Activated naive CD8-positive, alpha-beta T cell treated with anti-CD3 and anti-CD28 coated beads for 36 hours (primary cell): Measurements from ENCODE around the gene UBE2F. TPM values are rescaled to one million over a fixed set of nuclear protein-coding genes. Genes with fewer than 3 reads are reported as not detected.
A peak's percentile ranks its signal among the peaks of the same experiment; 100 is the strongest.
"Not testable (repeated sequence)": the region's sequence is repeated elsewhere in the genome, so short reads cannot be mapped to it uniquely, and the experiment has no call there.

ENCODE experiments used
- DNase-seq: peaks from one replicate; pipeline ENCODE4 v3.0.0; 2021
- H3K27ac Mint-ChIP-seq: one replicate; pipeline ENCODE4 v1.8.0; 2022; ENCODE audit warnings: mild to moderate bottlenecking, moderate library complexity, mixed read lengths
- H3K27me3 Mint-ChIP-seq: one replicate; pipeline ENCODE4 v1.8.0; 2022; ENCODE audit warnings: mild to moderate bottlenecking, mixed read lengths
- H3K36me3 Mint-ChIP-seq: one replicate; pipeline ENCODE4 v1.8.0; 2021; ENCODE audit warnings: mild to moderate bottlenecking, mixed read lengths
- H3K4me1 Mint-ChIP-seq: one replicate; pipeline ENCODE4 v1.8.0; 2021; ENCODE audit warnings: mixed read lengths
- H3K4me3 Mint-ChIP-seq: one replicate; pipeline ENCODE4 v1.8.0; 2022; ENCODE audit warnings: mild to moderate bottlenecking, moderate library complexity, mixed read lengths
- H3K9me3 Mint-ChIP-seq: one replicate; pipeline ENCODE4 v1.8.0; 2022; ENCODE audit warnings: mixed read lengths
- total RNA-seq, 2 experiments: library from RNA; stranded (reverse); gene quantifications; one replicate each; pipeline ENCODE4 v1.2.3, GENCODE V29; 2021

The UBE2F gene
- total RNA-seq, 2 experiments from 2014 or later, result 57.9 to 58.9 TPM

DNA sequence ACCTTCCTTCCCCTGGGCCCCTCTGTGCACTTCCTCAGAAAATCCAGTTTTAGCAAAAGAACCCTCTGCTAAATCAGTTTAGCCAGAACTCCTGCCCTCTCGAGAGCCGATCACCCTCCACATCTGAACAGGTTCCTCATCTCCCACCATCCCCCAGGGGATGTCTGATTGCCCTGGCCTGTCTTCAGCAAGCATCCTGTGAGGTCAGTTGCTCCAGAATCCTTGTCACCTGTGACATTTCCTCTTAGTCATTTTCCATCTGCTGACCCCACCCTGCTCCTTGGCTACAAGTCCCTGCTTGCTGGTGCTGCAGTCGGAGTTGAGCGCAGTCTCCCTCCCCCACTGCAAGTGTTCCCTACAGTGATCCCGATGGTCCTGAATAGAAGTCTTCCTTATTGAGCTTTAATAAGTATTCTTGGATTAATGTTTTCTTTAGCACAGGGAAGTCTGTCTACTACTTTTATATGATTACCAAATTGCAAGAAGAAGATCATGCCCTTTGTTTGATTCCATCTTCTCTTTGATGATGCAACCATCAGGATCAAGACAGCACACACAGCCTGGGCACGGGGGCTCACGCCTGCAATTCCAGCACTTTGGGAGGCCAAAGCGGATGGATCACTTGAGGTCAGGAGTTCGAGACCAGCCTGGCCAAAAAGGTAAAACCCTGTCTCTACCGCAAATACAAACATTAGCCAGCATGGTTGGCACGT is 30.9 kb upstream of the UBE2F start:
- Mint-ChIP-seq H3K9me3 (no peaks in the 10 kb centered on the region), H3K4me3 (no peak overlapping the region), H3K27ac (no peak overlapping the region), H3K27me3 (peaks cover 5% of the 10 kb centered on the region), H3K4me1 (peaks cover 12% of the 10 kb centered on the region), H3K36me3 (peaks cover 4% of the 10 kb centered on the region)
- no peak for DNase-seq

GRCh38 chr2:237939251-237939650 is 27.6 kb upstream of the UBE2F start:
- no peak for DNase-seq
- Mint-ChIP-seq H3K4me1 (peaks cover 24% of the 10 kb centered on the region), H3K4me3 (no peak overlapping the region), H3K27me3 (no peaks in the 10 kb centered on the region), H3K9me3 (peaks cover under 1% of the 10 kb centered on the region), H3K27ac (no peak overlapping the region), H3K36me3 (peaks cover 2% of the 10 kb centered on the region)

DNA sequence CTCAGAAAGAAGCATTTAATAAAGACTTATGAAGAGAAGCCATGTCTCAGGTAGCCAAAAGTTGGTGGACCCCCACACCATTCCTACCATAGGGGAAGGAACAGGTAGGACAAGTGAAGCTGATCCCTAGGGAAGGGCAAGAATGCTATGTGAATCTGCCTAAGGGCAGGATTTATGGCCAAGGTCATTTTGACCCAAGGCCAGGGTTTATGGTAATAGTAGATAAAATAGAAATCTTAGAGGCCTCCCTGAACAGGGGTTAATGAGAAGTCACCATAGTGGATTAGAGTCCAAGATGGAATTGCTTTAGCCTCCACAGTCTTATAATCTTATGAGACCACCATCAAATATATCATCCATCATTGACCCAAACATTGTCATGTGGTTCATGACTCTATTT is 26.0 kb upstream of the UBE2F start:
- Mint-ChIP-seq H3K27me3 (no peaks in the 10 kb centered on the region), H3K27ac (no peak overlapping the region), H3K4me3 (no peak overlapping the region), H3K4me1 (peaks cover 22% of the 10 kb centered on the region), H3K36me3 (peaks cover 4% of the 10 kb centered on the region), H3K9me3 (peaks cover 5% of the 10 kb centered on the region)
- no peak for DNase-seq

DNA sequence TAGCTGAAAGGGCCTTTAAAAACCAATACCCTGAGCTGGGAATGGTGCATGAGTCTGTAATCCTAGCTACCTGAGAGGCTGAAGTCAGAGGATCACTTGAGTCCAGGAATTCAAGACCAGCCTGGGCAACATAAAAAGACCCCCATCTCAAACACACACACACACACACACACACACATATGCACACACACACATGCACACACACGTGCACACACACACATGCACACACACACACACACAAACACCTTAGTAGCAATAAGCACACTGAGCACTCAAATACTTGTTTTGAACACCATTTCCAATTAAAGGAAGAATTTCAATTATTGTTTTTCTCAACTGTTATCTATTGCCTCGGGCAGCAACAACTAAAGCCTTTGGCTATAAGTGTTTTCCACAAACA is 25.6 kb upstream of the UBE2F start:
- Mint-ChIP-seq H3K36me3 (peaks cover 7% of the 10 kb centered on the region), H3K27me3 (no peaks in the 10 kb centered on the region), H3K9me3 (peaks cover 8% of the 10 kb centered on the region), H3K4me1 (peaks cover 26% of the 10 kb centered on the region), H3K27ac (no peak overlapping the region), H3K4me3 (no peak overlapping the region)
- no peak for DNase-seq

GRCh38 chr2:237942513-237942899 is 24.3 kb upstream of the UBE2F start:
- H3K4me3 Mint-ChIP-seq, result no peak overlapping the region
- peaks cover 26% of the 10 kb centered on the region for H3K4me1 Mint-ChIP-seq
- H3K36me3 Mint-ChIP-seq, result peaks cover 8% of the 10 kb centered on the region

GRCh38 chr2:237943395-237944094 is 23.3 kb upstream of the UBE2F start:
- H3K27ac Mint-ChIP-seq, result no peak overlapping the region
- H3K9me3 Mint-ChIP-seq, result peaks cover 15% of the 10 kb centered on the region
- H3K4me1 Mint-ChIP-seq, result peaks cover 26% of the 10 kb centered on the region
- H3K36me3 Mint-ChIP-seq, result peaks cover 8% of the 10 kb centered on the region
- no peaks in the 10 kb centered on the region for H3K27me3 Mint-ChIP-seq
- H3K4me3 Mint-ChIP-seq, result no peak overlapping the region
- no peak for DNase-seq

More at GRCh38 chr2:237942513-237942899, 24.3 kb upstream of the UBE2F start:
- Mint-ChIP-seq H3K9me3 (peaks cover 15% of the 10 kb centered on the region), H3K27ac (peak overlapping the region; percentile 72), H3K27me3 (no peaks in the 10 kb centered on the region)
- DNase-seq, result no peak

GRCh38 chr2:237944302-237944701 is 22.5 kb upstream of the UBE2F start:
- no peak for DNase-seq
- H3K4me1 Mint-ChIP-seq, result peaks cover 26% of the 10 kb centered on the region
- no peak overlapping the region for H3K4me3 Mint-ChIP-seq
- H3K27me3 Mint-ChIP-seq, result no peaks in the 10 kb centered on the region
- peaks cover 8% of the 10 kb centered on the region for H3K36me3 Mint-ChIP-seq
- H3K9me3 Mint-ChIP-seq, result peaks cover 15% of the 10 kb centered on the region
- H3K27ac Mint-ChIP-seq, result no peak overlapping the region

DNA sequence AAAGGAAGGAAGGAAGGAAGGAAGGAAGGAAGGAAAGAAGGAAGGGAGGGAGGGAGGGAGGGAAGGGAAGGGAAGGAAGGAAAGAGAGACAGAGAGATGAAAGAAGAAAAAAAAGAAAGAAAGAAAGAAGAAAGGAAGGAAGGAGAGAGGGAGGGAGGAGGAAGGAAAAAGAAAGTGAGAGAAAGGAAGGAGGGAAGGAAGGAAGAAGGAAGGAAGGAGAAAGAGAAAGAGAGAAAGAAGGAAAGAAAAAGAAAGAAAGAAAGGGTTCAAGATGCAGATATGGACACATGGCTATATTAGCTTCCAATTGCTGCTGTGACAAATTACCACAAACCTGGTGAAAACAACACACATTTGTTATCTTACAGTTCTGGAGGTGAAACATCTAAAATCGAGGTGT is 20.4 kb upstream of the UBE2F start:
- Mint-ChIP-seq H3K27me3 (no peaks in the 10 kb centered on the region), H3K4me1 (peaks cover 21% of the 10 kb centered on the region), H3K9me3 (peaks cover 15% of the 10 kb centered on the region), H3K4me3 (no peak overlapping the region), H3K36me3 (peaks cover 8% of the 10 kb centered on the region), H3K27ac (no peak overlapping the region)
- no peak for DNase-seq

DNA sequence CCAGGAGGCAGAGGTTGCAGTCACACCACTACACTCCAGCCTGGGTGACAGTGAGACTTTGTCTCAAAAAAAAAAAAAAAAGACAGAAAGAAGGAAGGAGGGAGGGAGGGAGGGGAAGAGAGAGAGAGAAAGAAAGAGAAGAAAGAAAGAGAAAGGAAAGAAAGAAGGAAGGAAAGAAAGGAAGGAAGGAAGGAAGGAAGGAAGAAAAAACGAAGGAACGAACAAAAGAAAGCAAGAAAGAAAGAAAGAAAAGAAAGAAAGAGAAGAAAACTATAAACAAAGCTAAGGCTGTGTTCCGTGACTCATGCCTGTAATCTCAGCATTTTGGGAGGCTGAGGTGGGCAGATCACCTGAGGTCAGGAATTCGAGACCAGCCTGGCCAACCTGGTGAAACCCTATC is 15.5 kb upstream of the UBE2F start:
- H3K4me1 Mint-ChIP-seq, H3K9me3 Mint-ChIP-seq, H3K4me3 Mint-ChIP-seq, H3K27me3 Mint-ChIP-seq, DNase-seq, H3K36me3 Mint-ChIP-seq, H3K27ac Mint-ChIP-seq: not testable (repeated sequence)

GRCh38 chr2:237951878-237952277 is 14.9 kb upstream of the UBE2F start:
- no peak overlapping the region for H3K4me3 Mint-ChIP-seq
- no peak overlapping the region for H3K27ac Mint-ChIP-seq
- peaks cover 2% of the 10 kb centered on the region for H3K4me1 Mint-ChIP-seq
- no peaks in the 10 kb centered on the region for H3K36me3 Mint-ChIP-seq
- peaks cover 4% of the 10 kb centered on the region for H3K9me3 Mint-ChIP-seq
- DNase-seq, result no peak
- peaks cover 11% of the 10 kb centered on the region for H3K27me3 Mint-ChIP-seq

DNA sequence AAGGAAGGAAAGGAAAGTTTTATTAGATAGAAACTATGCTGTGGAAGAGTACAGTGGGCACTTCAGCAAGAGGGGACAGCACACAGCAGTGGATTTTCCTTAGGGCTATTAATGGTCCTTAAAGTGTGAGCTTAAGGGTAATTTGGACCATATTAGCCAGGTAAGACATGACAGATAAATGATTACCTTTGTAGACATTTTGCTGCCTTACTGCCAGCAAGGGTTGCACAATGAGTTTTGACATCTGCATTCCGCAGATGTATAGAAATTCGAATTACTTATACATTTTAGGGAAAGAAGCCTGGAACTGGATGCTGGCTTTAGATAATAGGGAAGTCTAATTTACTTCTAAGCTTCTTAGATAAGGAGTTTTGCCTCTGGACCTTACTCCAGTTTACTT is 14.0 kb upstream of the UBE2F start:
- H3K9me3 Mint-ChIP-seq, result no peaks in the 10 kb centered on the region
- H3K27me3 Mint-ChIP-seq, result peaks cover 21% of the 10 kb centered on the region
- peaks cover 3% of the 10 kb centered on the region for H3K4me1 Mint-ChIP-seq
- H3K4me3 Mint-ChIP-seq, result no peak overlapping the region
- no peak for DNase-seq
- no peaks in the 10 kb centered on the region for H3K36me3 Mint-ChIP-seq
- no peak overlapping the region for H3K27ac Mint-ChIP-seq

DNA sequence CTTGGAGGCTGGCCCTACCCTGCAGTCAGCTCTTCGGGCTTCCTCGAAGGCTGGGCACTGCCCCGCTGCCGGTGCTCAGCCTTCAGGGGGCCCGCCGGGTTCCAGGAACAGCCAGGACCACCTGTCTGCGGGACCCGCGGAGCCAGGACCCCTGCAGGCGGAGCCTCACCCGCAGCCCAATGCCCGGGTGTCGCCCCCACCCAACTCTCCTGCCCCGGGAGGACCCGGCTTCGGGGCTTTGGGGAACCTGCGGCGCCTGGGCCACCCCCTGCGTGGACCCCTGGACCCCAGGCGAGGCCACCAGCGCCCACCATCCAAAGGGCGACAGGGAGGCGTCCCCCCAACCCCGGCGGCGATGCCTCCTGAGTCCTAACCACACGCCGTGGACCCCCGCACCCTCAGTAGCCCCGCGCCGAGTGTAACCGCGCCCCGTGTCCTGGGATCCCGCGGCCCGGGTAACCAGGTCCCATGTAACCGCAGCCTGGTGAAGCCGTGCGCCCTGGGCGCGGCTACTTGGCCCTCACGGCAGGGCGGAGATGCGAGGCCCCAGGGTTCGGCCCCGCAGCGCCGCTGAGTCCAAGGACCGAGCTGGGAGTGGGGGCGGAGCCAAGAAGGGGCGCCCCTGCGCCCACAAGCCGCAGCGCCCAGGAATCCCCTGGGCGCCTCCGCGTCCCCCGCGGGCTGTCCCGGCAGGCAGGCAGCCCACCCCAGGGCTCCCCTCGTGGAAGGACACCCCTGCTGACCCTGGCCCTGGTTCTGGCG is 11.0 kb upstream of the UBE2F start:
- Mint-ChIP-seq H3K9me3 (no peaks in the 10 kb centered on the region), H3K4me1 (peaks cover 3% of the 10 kb centered on the region), H3K27ac (no peak overlapping the region), H3K4me3 (no peak overlapping the region), H3K27me3 (peaks cover 22% of the 10 kb centered on the region), H3K36me3 (no peaks in the 10 kb centered on the region)
- DNase-seq, result peak; percentile 30

GRCh38 chr2:237956402-237956736 is 10.4 kb upstream of the UBE2F start:
- H3K4me1 Mint-ChIP-seq, result peaks cover 3% of the 10 kb centered on the region
- no peaks in the 10 kb centered on the region for H3K9me3 Mint-ChIP-seq
- no peak overlapping the region for H3K27ac Mint-ChIP-seq
- DNase-seq, result no peak
- H3K4me3 Mint-ChIP-seq, result no peak overlapping the region
- H3K27me3 Mint-ChIP-seq, result peaks cover 22% of the 10 kb centered on the region
- no peaks in the 10 kb centered on the region for H3K36me3 Mint-ChIP-seq

DNA sequence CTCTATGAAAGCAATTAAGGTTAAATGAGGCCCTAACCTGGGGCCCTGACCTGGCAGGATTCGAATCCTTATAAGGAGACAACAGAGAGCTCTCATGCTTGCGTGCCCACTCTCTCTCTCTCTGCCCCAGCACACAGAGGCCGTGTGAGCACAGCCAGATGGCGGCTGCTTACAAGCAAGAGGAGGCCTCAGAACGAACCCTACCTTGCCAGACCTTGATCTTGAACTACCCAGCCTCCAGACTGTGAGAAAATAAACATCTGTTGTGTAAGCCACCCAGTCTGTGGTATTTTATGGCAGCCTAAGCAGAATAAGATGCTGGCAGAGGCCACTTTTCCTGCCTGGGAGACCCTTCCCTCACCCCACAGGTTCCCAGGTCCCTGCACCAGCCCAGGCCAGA is 5.2 kb upstream of the UBE2F start:
- Mint-ChIP-seq H3K36me3 (no peaks in the 10 kb centered on the region), H3K27ac (no peak overlapping the region), H3K4me1 (peaks cover 5% of the 10 kb centered on the region), H3K9me3 (peaks cover 12% of the 10 kb centered on the region), H3K4me3 (no peak overlapping the region), H3K27me3 (peaks cover 14% of the 10 kb centered on the region)
- DNase-seq, result no peak

DNA sequence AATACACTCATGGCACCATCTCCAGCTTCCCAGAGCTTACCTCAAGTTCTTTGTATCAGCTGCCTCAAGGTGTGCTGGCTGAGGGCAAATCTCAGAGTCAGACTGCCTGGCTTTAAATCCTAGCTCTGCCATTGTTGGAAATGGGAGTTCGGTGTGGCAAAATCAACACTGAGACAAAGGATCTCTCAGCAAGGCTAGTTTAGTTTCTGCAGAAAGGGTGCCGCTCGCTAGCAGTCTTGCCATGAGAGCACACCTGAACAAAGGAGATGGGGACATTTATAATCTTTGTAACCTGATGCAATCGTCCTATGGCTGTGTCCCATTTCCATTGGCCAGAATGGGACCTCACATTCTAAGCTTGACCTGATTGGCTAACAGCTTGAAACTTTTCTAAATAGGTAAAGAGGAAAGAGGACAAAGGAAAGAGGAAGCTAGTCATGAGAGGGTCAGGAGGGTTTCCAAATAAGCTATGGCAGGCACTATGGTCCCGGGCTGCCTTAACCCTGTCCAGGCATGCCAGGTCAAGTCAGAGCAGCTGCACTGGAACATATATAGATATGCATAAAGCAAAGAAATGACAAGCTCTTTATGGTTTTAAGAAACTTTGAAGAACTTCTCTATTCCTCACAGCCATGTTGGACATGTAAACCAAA is 4.3 kb upstream of the UBE2F start:
- no peak for DNase-seq
- Mint-ChIP-seq H3K4me3 (no peak overlapping the region), H3K36me3 (no peaks in the 10 kb centered on the region), H3K27me3 (peaks cover 5% of the 10 kb centered on the region), H3K27ac (no peak overlapping the region), H3K9me3 (peaks cover 12% of the 10 kb centered on the region), H3K4me1 (peaks cover 2% of the 10 kb centered on the region)
